Measurements from ENCODE around the gene UNC79. TPM values are rescaled to one million over a fixed set of nuclear protein-coding genes. Genes with fewer than 3 reads are reported as not detected.
"Not testable (repeated sequence)": the region's sequence is repeated elsewhere in the genome, so short reads cannot be mapped to it uniquely, and the experiment has no call there.

The UNC79 gene
- total RNA-seq, 2 donors from 2014 or later = 6.0 to 14.4 TPM

- Histone ChIP-seq H3K9me3 (ENCODE audit: control insufficient read depth, low read length) (peaks cover 54% of the 10 kb centered on the region), H3K4me1 (ENCODE audit: control insufficient read depth, insufficient read depth, low read length) (no peaks in the 10 kb centered on the region), H3K27me3 (ENCODE audit: control insufficient read depth, insufficient read depth, low read length, poor library complexity, severe bottlenecking) (no peaks in the 10 kb centered on the region), H3K27ac (ENCODE audit: low read depth, low read length) (no peak overlapping the region), H3K9ac (ENCODE audit: extremely low read depth, low read length, poor library complexity, severe bottlenecking) (no peak overlapping the region), H3K4me3 (ENCODE audit: low read length) (no peak overlapping the region), H3K36me3 (ENCODE audit: control insufficient read depth, insufficient read depth, low read length) (no peaks in the 10 kb centered on the region)
- Mint-ChIP-seq H3K4me1 (no peaks in the 10 kb centered on the region), H3K4me3 (no peak overlapping the region), H3K9me3 (peaks cover 49% of the 10 kb centered on the region), H3K27me3 (ENCODE audit: insufficient read depth) (no peaks in the 10 kb centered on the region), H3K36me3 (ENCODE audit: low read depth) (peaks cover 23% of the 10 kb centered on the region), H3K27ac (no peak overlapping the region)
- no peak for DNase-seq
- no peak for TF ChIP-seq CTCF (conservative IDR thresholded peaks at IDR 0.05)
These were observed 91.5 kb downstream of the UNC79 start for GRCh38 chr14:93522221-93522620.

DNA sequence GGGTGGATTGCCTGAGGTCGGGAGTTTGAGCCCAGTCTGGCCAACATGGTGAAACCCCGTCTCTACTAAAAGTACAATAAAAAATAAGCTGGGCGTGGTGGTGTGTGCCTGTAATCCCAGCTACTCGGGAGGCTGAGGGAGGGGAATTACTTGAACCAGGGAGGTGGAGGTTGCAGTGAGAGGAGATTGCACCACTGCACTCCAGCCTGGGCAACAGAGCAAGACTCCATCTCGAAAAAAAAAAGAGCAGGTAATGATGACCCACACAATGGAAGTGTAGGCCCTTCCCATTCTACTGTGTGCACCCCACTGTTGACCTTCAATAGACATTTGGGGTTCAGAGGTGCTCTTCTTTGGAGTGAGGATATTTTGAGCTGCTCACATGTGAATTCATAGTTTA is 94.5 kb downstream of the UNC79 start:
- not testable (repeated sequence) for H3K27ac Mint-ChIP-seq; H3K27ac ChIP-seq (ENCODE audit: low read depth, low read length); H3K4me1 Mint-ChIP-seq; DNase-seq; H3K27me3 Mint-ChIP-seq (ENCODE audit: insufficient read depth); H3K4me1 ChIP-seq (ENCODE audit: control insufficient read depth, insufficient read depth, low read length); H3K4me3 Mint-ChIP-seq; H3K4me3 ChIP-seq (ENCODE audit: low read length); H3K36me3 ChIP-seq (ENCODE audit: control insufficient read depth, insufficient read depth, low read length); H3K9ac ChIP-seq (ENCODE audit: extremely low read depth, low read length, poor library complexity, severe bottlenecking); H3K27me3 ChIP-seq (ENCODE audit: control insufficient read depth, insufficient read depth, low read length, poor library complexity, severe bottlenecking)
- WGBS, 2 experiments (ENCODE audit: insufficient coverage in 1 of 2, insufficient read length in 1 of 2) = 91 to 96% methylated on average over 3 to 5 of the region's 5 CpGs
- Mint-ChIP-seq H3K9me3 (peaks cover 24% of the 10 kb centered on the region), H3K36me3 (ENCODE audit: low read depth) (peaks cover 14% of the 10 kb centered on the region)
- peaks cover 24% of the 10 kb centered on the region for H3K9me3 ChIP-seq (ENCODE audit: control insufficient read depth, low read length)

GRCh38 chr14:93525696-93526451 is 95.1 kb downstream of the UNC79 start:
- H3K36me3 Mint-ChIP-seq (ENCODE audit: low read depth) = peaks cover 8% of the 10 kb centered on the region
- TF ChIP-seq CTCF (conservative IDR thresholded peaks at IDR 0.05) = no peak
- no peak overlapping the region for H3K4me3 Mint-ChIP-seq
- no peak overlapping the region for H3K9ac ChIP-seq (ENCODE audit: extremely low read depth, low read length, poor library complexity, severe bottlenecking)
- peaks cover 17% of the 10 kb centered on the region for H3K9me3 Mint-ChIP-seq
- peaks cover 4% of the 10 kb centered on the region for H3K4me1 Mint-ChIP-seq
- H3K27ac ChIP-seq (ENCODE audit: low read depth, low read length) = no peak overlapping the region
- peaks cover 18% of the 10 kb centered on the region for H3K9me3 ChIP-seq (ENCODE audit: control insufficient read depth, low read length)
- H3K27me3 Mint-ChIP-seq (ENCODE audit: insufficient read depth) = no peaks in the 10 kb centered on the region
- H3K27ac Mint-ChIP-seq = no peak overlapping the region
- no peaks in the 10 kb centered on the region for H3K27me3 ChIP-seq (ENCODE audit: control insufficient read depth, insufficient read depth, low read length, poor library complexity, severe bottlenecking)
- WGBS, 2 experiments (ENCODE audit: insufficient coverage in 1 of 2, insufficient read length in 1 of 2) = 100% methylated on average over 2 of the region's 2 CpGs; no CpG with 5 or more reads in 1 of the 2 experiments
- no peaks in the 10 kb centered on the region for H3K4me1 ChIP-seq (ENCODE audit: control insufficient read depth, insufficient read depth, low read length)
- no peak overlapping the region for H3K4me3 ChIP-seq (ENCODE audit: low read length)
- no peak for DNase-seq
- H3K36me3 ChIP-seq (ENCODE audit: control insufficient read depth, insufficient read depth, low read length) = no peaks in the 10 kb centered on the region

DNA sequence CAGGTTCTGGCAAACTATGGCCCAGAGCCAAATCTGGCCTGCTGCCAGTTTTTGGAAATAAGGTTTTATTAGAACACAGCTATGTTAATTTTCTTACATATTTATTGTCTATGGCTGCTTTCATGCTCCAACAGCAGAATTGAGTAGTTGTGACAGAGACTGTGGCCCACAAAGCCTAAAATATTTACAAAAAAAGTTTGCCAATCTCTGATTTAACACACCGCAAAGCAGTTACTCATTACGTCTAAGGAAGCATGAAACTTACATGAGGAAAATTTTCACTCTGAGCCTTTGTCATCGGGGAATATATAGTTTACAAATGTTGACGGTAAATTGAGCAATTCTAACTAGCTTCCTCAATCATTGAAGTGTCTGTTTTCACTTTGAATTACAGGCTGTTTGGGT is 96.5 kb downstream of the UNC79 start:
- Histone ChIP-seq H3K4me3 (ENCODE audit: low read length) (no peak overlapping the region), H3K36me3 (ENCODE audit: control insufficient read depth, insufficient read depth, low read length) (no peaks in the 10 kb centered on the region), H3K9ac (ENCODE audit: extremely low read depth, low read length, poor library complexity, severe bottlenecking) (no peak overlapping the region), H3K9me3 (ENCODE audit: control insufficient read depth, low read length) (peaks cover 4% of the 10 kb centered on the region), H3K27ac (ENCODE audit: low read depth, low read length) (no peak overlapping the region), H3K27me3 (ENCODE audit: control insufficient read depth, insufficient read depth, low read length, poor library complexity, severe bottlenecking) (no peaks in the 10 kb centered on the region), H3K4me1 (ENCODE audit: control insufficient read depth, insufficient read depth, low read length) (no peaks in the 10 kb centered on the region)
- Mint-ChIP-seq H3K9me3 (peaks cover 4% of the 10 kb centered on the region), H3K27me3 (ENCODE audit: insufficient read depth) (no peaks in the 10 kb centered on the region), H3K27ac (no peak overlapping the region), H3K4me3 (no peak overlapping the region), H3K4me1 (peaks cover 4% of the 10 kb centered on the region), H3K36me3 (ENCODE audit: low read depth) (peaks cover under 1% of the 10 kb centered on the region)
- DNase-seq = no peak
- WGBS, 2 experiments (ENCODE audit: insufficient coverage in 1 of 2, insufficient read length in 1 of 2) = 92 to 100% methylated on average over 2 to 4 of the region's 4 CpGs
- TF ChIP-seq CTCF (conservative IDR thresholded peaks at IDR 0.05) = no peak
